Progenitor cell of endocrine pancreas (in vitro differentiated cells): ENCODE measurements around the gene OR10A6. TPM values are rescaled to one million over a fixed set of nuclear protein-coding genes. Genes with fewer than 3 reads are reported as not detected.

Experiments
- DNase-seq: peaks from one replicate; pipeline ENCODE4 v3.0.0; 2021; ENCODE audit warnings: low spot score; ENCODE audit not compliant: unreplicated experiment
- H3K27ac Mint-ChIP-seq: 2 replicates; pipeline ENCODE4 v1.8.0; 2021; ENCODE audit warnings: mild to moderate bottlenecking, moderate library complexity, mixed read lengths
- H3K27me3 Mint-ChIP-seq: 2 replicates; pipeline ENCODE4 v1.8.0; 2021; ENCODE audit warnings: mixed read lengths
- H3K36me3 Mint-ChIP-seq: 2 replicates; pipeline ENCODE4 v1.8.0; 2022; ENCODE audit warnings: mixed read lengths; ENCODE audit not compliant: insufficient read depth
- H3K4me1 Mint-ChIP-seq: 2 replicates; pipeline ENCODE4 v1.8.0; 2021; ENCODE audit warnings: low read depth, mixed read lengths
- H3K4me3 Mint-ChIP-seq: 2 replicates; pipeline ENCODE4 v1.8.0; 2021; ENCODE audit warnings: low read depth, mild to moderate bottlenecking, moderate library complexity, mixed read lengths
- H3K9me3 Mint-ChIP-seq: 2 replicates; pipeline ENCODE4 v1.8.0; 2021; ENCODE audit warnings: low read depth, mixed read lengths
- CTCF ChIP-seq: fragments of 200-600 bp; sonication (generic); IDR thresholded peaks from one replicate; pipeline ENCODE4 v1.5.0; 2021; ENCODE audit warnings: antibody characterized with exemption, mild to moderate bottlenecking; ENCODE audit not compliant: unreplicated experiment
- total RNA-seq: library from RNA; stranded (reverse); gene quantifications from 2 replicates; pipeline ENCODE4 v1.2.1, GENCODE V29; 2021

The OR10A6 gene
- total RNA-seq, 1 donor from 2014 or later: not detected

DNA sequence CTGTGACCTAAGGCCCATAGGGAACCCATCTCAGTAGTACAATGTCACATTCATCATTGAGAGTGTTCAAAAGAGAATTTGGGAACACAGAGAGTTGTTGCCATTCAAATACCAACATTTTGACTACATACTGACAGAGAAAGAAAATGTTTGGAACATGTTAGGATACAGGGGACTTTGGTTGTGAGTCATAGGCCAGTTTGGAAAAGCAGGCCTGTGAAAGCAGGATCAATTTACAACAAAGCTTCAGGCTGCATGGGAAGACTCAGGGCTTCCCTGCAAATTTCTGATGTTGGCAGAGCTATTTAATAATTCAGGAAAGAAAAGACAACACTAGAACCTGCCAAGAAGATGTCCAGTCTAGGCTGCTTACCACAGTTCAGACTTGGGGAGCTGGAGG, 33.8 kb upstream of the OR10A6 start:
- Mint-ChIP-seq H3K36me3 (no peaks in the 10 kb centered on the region), H3K27ac (no peak overlapping the region)
- no peak for DNase-seq

DNA sequence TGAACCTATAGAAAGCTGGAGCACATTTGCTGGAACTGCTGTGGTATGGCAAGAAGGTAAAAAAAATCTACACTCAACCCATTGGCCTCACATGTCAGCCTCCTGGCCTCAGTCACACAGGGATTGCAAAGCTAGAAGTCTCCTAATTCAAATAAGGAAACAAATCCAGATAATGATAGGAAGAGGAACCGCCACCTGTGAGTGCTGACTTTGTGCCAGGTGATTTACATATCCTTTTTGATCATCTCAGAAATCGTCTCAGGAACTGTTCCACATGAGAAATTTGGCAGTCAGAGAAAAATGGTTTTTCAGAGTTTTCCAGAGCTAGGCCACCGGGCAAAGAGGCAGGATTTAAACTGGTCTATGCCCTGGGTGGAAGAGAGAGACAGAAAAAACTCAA, 33.2 kb upstream of the OR10A6 start:
- H3K27me3 Mint-ChIP-seq: no peaks in the 10 kb centered on the region
- H3K4me3 Mint-ChIP-seq: no peak overlapping the region
- no peak overlapping the region for H3K27ac Mint-ChIP-seq
- no peaks in the 10 kb centered on the region for H3K9me3 Mint-ChIP-seq
- no peak for TF ChIP-seq CTCF
- H3K36me3 Mint-ChIP-seq: no peaks in the 10 kb centered on the region
- H3K4me1 Mint-ChIP-seq: no peaks in the 10 kb centered on the region
- DNase-seq: no peak

More for the DNA sequence above, 33.8 kb upstream of the OR10A6 start:
- Mint-ChIP-seq H3K4me1 (no peaks in the 10 kb centered on the region), H3K9me3 (no peaks in the 10 kb centered on the region), H3K4me3 (no peak overlapping the region), H3K27me3 (no peaks in the 10 kb centered on the region)
- no peak for TF ChIP-seq CTCF

GRCh38 chr11:7955191-7955590, 24.1 kb upstream of the OR10A6 start:
- H3K4me3 Mint-ChIP-seq: no peak overlapping the region
- no peaks in the 10 kb centered on the region for H3K4me1 Mint-ChIP-seq
- DNase-seq: no peak
- no peaks in the 10 kb centered on the region for H3K27me3 Mint-ChIP-seq
- no peaks in the 10 kb centered on the region for H3K36me3 Mint-ChIP-seq
- no peak overlapping the region for H3K27ac Mint-ChIP-seq
- TF ChIP-seq CTCF: no peak
- no peaks in the 10 kb centered on the region for H3K9me3 Mint-ChIP-seq

DNA sequence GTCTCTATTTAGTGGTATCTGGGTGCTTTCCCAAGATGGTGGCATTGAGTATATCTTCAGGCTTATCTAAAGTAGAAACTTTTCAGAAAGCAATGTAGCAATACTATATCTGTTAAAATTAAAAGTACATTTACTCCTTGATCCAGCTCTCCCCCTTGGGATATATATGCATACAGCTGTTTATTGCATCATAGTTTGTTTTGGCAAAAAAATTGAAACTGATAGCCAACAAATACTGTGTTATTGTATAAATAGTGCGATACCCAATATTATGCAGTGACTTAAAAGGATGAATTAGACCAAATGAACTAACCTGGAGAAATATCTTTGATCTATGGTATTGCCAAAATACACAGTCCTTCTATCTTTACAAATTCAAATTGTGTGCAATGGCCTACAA, 18.9 kb upstream of the OR10A6 start:
- Mint-ChIP-seq H3K36me3 (no peaks in the 10 kb centered on the region), H3K4me3 (no peak overlapping the region), H3K4me1 (no peaks in the 10 kb centered on the region), H3K9me3 (no peaks in the 10 kb centered on the region), H3K27me3 (no peaks in the 10 kb centered on the region), H3K27ac (no peak overlapping the region)
- DNase-seq: no peak
- TF ChIP-seq CTCF: no peak

DNA sequence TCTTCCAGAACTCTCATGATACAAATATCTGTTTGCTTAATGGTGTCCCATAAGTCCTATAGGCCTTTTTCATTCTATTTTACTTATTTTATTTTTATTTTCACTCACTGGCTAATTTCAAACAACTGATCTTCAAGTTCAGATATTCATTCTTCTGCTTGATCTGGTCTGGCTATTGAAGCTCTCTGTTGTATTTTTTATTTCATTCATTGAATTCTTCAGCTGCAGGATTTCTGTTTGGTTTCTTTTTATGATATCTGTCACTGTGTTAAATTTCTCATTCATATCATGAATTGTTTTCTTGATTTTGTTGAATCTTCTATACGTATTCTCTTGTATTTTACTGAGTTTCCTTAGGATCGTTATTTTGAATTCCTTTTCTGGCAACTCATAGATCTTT, 13.1 kb upstream of the OR10A6 start:
- DNase-seq: no peak
- no peaks in the 10 kb centered on the region for H3K36me3 Mint-ChIP-seq
- H3K9me3 Mint-ChIP-seq: peaks cover 10% of the 10 kb centered on the region
- H3K4me1 Mint-ChIP-seq: no peaks in the 10 kb centered on the region
- H3K27me3 Mint-ChIP-seq: no peaks in the 10 kb centered on the region
- TF ChIP-seq CTCF: no peak
- no peak overlapping the region for H3K27ac Mint-ChIP-seq
- no peak overlapping the region for H3K4me3 Mint-ChIP-seq
